HL-60/S4 treated with retinoic acid at 250 ng/mL for 4 days and 3 days (cell line): ENCODE measurements around the gene PRKAR1B.

Source experiments
- in situ Hi-C: fragments of 300-500 bp; cut with MboI; formaldehyde crosslinking; loops from 2 replicates; pipeline ENCODE4 v1.7.0; 2022; ENCODE audit warnings: low sequenced_read_pairs

The PRKAR1B gene

GRCh38 chr7:607938-608337 lies 119.1 kb downstream of the PRKAR1B start:
- in situ Hi-C loops = no loop called here

GRCh38 chr7:605661-606450 lies 121.2 kb downstream of the PRKAR1B start:
- in situ Hi-C loops = no loop called here

DNA sequence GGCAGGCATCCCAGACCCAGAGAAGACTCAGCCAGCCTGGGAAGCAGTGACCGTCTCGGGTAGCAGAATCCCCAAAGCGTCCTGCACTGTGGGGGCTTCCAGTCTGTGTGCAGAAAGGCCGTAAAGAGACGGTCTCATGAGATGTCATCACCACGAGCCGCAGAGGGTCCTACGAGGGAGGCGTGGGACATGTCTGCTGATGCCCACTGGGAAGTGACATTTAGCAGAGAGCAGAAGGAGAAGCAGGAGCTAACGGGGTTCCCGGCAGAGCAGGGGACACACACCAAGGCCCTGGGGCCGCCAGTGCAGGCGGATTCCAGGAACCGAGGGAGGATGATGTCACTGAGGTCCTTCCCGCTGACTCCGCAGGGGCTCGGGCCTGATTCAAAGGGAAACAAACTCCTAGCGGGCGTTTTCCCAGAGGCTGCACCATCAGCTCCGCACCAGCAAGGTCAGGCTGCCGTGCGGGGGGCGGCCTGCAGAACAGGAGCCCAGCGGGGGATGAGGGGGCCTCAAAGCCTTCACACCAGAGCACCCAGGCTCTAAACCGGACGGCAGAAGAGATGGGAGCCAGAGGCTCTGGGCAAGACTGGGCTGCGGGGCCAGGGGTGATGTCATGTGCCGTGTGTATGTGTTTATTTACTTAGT lies 122.1 kb downstream of the PRKAR1B start:
- in situ Hi-C loops = no loop called here

- in situ Hi-C loops = no loop called here
Measured at GRCh38 chr7:604001-604883, 122.8 kb downstream of the PRKAR1B start.

GRCh38 chr7:603152-603951 lies 123.7 kb downstream of the PRKAR1B start:
- in situ Hi-C loops = no loop called here

GRCh38 chr7:602341-603141 lies 124.5 kb downstream of the PRKAR1B start:
- in situ Hi-C loops = no loop called here

GRCh38 chr7:601595-602340 lies 125.3 kb downstream of the PRKAR1B start:
- in situ Hi-C loops = no loop called here

- in situ Hi-C loops = no loop called here
Measured at GRCh38 chr7:601036-601594, 126.0 kb downstream of the PRKAR1B start.

DNA sequence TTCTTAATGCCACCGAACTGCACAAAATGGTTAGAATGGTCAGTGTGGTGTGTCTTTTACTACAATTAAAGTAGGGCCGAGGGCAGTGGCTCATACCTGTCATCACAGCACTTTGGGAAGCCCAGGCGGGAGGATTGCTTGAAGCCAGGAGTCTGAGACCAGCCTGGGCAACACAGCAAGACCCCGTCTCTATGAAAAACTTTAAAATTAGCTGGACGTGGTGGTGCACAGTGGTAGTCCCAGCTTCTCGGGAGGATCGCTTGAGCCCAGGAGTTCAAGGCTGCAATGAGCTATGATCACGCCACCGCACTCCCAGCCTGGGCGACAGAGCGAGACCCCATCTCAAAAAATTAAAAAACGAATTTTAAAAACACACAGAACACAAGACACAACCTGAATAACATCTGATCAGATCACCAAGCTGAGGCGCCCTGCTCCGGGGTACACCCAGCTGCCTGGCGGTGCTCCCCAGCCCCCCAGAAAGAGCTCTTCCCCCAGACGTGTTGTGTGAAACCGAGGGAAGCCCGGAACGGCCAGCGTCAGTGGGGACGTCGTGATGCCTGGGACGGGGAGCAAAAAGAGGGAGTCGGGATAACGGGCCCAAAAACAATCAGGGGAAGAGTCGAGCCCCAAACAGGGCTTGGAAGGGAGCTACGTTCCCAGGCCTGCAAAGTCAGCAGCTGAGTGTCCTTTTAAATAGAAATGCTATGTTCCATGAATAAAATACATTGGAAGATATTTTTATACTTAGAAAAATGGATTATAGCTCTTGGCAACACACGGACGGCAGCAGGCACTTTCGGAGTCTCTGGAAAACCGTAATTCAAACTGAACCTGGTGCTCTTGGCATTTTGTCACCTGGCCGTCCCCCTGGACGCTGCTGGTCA lies 126.7 kb downstream of the PRKAR1B start:
- in situ Hi-C loops = no loop called here

DNA sequence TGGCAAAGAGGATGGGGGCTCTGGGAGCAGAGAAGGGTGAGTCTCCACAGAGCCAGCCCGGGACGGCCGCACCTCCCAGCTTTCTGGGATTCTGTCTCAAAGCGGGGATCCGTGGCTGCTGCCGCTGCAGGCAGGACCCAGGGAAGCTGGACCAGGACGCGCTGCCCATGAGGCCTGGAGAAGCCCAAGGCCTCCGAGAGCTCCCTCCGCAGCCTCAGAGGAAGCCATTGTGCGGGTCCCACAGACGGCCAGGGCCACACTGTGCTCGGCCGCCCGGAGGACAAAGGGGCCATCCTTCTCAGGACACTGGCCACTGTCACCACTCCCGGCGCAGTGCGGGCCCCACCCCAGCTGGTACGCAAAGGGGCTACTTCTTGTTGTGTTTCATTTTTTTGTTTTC lies 128.2 kb downstream of the PRKAR1B start:
- in situ Hi-C loops = no loop called here

DNA sequence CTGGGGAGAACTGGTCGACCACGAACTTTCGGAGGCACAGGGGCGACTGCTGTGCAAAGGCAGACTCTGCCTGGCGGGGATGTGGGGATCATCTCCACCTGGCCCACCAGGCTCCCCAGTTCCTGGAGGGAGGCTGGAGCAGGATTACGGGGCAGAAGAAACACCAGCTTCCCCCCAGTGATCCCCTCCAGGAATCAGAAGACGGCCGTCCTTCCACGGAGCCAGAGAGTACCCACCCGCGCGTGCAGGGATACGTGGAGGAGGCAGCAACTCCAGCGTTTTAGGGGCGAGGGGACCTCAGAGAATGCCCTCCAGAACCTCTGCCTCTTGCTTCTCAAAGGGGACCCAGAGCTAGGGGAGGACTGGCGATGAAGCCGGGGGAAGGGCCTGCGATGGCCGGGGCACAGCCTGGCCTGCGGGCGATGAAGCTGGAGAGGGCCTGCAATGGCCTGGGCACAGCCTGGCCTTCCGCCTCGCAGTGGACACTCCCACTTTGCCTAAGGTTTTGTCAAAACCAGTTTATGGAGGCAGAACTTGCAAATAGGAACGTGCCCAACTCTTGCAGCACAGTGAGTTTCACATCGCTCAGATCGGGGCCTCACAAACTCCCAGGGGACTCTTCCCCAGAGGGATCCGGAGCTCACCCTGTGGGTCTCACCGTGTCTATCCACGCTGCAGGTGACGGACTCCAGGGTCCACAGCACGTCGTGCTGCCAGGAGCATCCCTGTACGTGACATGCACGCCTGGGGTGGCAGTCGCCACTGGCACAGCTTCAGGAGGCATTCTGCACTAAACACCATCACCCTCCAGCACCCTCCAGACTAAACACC lies 129.5 kb downstream of the PRKAR1B start:
- in situ Hi-C loops = no loop called here

DNA sequence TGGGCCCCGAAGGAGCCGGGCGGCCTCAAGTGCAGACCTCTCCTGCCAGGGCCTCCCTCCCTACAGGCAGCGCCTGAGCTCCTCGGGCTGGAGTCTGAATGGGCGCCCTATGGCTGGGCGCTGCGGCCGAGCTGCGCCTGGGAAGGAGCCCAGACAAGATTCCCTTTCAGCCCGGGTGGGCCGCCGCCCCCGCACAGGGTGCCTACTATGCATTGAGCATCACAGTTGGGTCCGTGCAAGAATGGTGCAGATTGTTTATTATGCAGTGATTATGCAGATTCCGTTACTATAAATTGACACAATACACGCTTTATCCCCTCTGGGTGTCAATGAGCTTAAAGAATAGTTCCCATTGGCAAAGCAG lies 130.3 kb downstream of the PRKAR1B start:
- in situ Hi-C loops = no loop called here

GRCh38 chr7:596071-596818 lies 130.8 kb downstream of the PRKAR1B start:
- in situ Hi-C loops = no loop called here

DNA sequence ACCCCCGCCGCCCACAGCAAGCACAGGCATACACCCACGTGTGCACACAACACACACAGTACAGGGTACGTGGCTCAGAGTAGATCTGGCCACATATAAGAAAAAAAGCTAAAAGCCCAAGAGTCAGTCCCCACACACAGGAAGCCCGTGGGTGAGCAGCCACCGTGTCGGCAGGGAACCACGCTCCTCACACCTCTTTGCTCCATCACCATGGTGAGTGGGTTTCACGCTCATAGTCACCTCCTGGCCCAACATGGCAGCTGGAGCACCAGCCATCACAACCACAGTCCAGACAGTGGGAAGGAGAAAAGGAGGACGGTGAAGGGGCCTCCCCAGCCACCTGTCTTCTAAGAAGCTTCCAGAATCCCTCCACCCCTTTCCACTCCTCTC lies 131.5 kb downstream of the PRKAR1B start:
- in situ Hi-C loops = no loop called here

DNA sequence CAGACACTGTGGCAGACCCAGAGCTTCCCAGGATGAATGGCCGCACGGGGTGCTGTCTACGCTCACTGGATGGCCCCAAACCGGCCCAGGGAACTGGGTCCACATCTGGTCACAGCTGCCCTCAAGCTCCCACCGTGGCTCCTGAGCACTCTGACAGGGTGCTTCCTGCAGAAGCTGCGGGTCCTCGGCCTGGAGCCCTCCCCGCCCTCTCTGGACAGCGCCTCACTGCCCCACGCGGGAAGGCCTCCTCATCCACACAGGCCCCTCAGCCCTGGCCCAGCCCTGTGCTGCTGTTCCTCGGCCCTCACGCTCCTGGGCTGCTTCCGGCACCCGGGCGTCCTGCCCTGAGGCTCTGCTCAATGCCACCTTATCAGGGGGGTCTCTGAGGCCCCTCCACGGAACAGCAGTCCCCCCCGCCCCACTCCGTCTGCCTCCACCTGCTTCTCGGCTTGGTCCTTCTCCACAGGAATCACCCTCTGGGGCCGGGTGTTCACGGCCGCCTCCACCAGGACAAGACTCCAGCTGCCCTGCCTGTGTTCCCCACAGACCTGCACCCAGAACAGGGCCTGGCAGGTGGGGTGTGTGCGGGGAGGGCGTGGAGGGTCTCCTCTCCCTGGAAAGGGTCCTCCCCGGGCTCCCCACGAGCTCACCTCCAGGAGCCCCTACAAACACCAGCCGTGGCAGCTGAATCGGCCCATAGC lies 132.0 kb downstream of the PRKAR1B start:
- in situ Hi-C loops = no loop called here
